Measurements from ENCODE around the gene RPL41.

- TF ChIP-seq CTCF (IDR thresholded peaks at IDR 0.05), result peak in 1 of 6 experiments; percentile 5
- peak in 1 of 4 donors; percentile 12 for TF ChIP-seq POLR2A (IDR thresholded peaks at IDR 0.05)
- TF ChIP-seq POLR2AphosphoS5 (IDR thresholded peaks at IDR 0.05), result peak in 1 of 2 donors; percentile 31
Observed at GRCh38 chr12:56080556-56081138, 35.8 kb upstream of the RPL41 start.

Measured in upper lobe of left lung (tissue), 4 donors.